ENCODE results near the gene CACNG5. TPM values are rescaled to one million over a fixed set of nuclear protein-coding genes. Genes with fewer than 3 reads are reported as not detected.

The CACNG5 gene
- polyA plus RNA-seq, 3 donors, result not detected

GRCh38 chr17:66789961-66790437 is 44.9 kb upstream of the CACNG5 start:
- WGBS (ENCODE audit: insufficient coverage), result 67% methylated on average over 4 of the region's 7 CpGs
- peaks cover 14 to 16% of the 10 kb centered on the region in 2 donors for H3K4me1 ChIP-seq (ENCODE audit: control insufficient read depth in 1 of 2, insufficient read depth in 2 of 2, low read length in 2 of 2)
- Mint-ChIP-seq H3K4me3 (no peak overlapping the region), H3K27me3 (ENCODE audit: low read depth in 3 of 3) (peaks cover 0 to 5% (median 2%) of the 10 kb centered on the region in 3 donors), H3K4me1 (peaks cover 16% of the 10 kb centered on the region), H3K36me3 (peaks cover 56 to 77% of the 10 kb centered on the region in 2 donors), H3K27ac (peak overlapping the region in 2 of 7 donors; percentile 58 to 70), H3K9me3 (peaks cover 0 to 3% (median 0%) of the 10 kb centered on the region in 7 donors)
- no peaks in the 10 kb centered on the region for H3K9me3 ChIP-seq (replicated peaks in 1 of 2; ENCODE audit: control insufficient read depth in 1 of 2, insufficient read depth in 1 of 2, low read length in 2 of 2)
- no peak for DNase-seq
- H3K9ac ChIP-seq (ENCODE audit: insufficient read depth, low read length, poor library complexity, severe bottlenecking), result no peak overlapping the region
- no peak overlapping the region for H2AFZ ChIP-seq (ENCODE audit: insufficient read depth, low read depth, low read length, poor library complexity, severe bottlenecking)
- intact Hi-C loops (cut with micrococcal nuclease), result no loop called here
- H4K20me1 ChIP-seq (ENCODE audit: insufficient read depth, low read length), result no peaks in the 10 kb centered on the region
- no peak overlapping the region for H3K4me2 ChIP-seq (replicated peaks; ENCODE audit: extremely low read depth, low read length, poor library complexity, severe bottlenecking)
- H3K27me3 ChIP-seq (ENCODE audit: control insufficient read depth in 2 of 2, insufficient read depth in 2 of 2, low read length in 2 of 2), result no peaks in the 10 kb centered on the region
- peaks cover 17 to 69% of the 10 kb centered on the region in 2 donors for H3K36me3 ChIP-seq (replicated peaks in 1 of 2; ENCODE audit: control insufficient read depth in 1 of 2, insufficient read depth in 2 of 2, low read length in 2 of 2)
- H3K79me2 ChIP-seq (ENCODE audit: insufficient read depth, low read length), result no peaks in the 10 kb centered on the region
- H3K4me3 ChIP-seq (replicated peaks in 1 of 3; ENCODE audit: low read depth in 2 of 3, low read length in 3 of 3), result no peak overlapping the region
- no peak overlapping the region for H3K27ac ChIP-seq (ENCODE audit: low read depth in 1 of 2, low read length in 2 of 2)
- TF ChIP-seq, protein P1, sequence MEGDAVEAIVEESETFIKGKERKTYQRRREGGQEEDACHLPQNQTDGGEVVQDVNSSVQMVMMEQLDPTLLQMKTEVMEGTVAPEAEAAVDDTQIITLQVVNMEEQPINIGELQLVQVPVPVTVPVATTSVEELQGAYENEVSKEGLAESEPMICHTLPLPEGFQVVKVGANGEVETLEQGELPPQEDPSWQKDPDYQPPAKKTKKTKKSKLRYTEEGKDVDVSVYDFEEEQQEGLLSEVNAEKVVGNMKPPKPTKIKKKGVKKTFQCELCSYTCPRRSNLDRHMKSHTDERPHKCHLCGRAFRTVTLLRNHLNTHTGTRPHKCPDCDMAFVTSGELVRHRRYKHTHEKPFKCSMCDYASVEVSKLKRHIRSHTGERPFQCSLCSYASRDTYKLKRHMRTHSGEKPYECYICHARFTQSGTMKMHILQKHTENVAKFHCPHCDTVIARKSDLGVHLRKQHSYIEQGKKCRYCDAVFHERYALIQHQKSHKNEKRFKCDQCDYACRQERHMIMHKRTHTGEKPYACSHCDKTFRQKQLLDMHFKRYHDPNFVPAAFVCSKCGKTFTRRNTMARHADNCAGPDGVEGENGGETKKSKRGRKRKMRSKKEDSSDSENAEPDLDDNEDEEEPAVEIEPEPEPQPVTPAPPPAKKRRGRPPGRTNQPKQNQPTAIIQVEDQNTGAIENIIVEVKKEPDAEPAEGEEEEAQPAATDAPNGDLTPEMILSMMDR (IDR thresholded peaks at IDR 0.05), result no peak

- TF ChIP-seq, protein P1 (IDR thresholded peaks at IDR 0.05), result no peak
- no peak overlapping the region for H3K4me3 Mint-ChIP-seq
- Histone ChIP-seq H3K79me2 (ENCODE audit: insufficient read depth, low read length) (no peaks in the 10 kb centered on the region), H3K4me2 (replicated peaks; ENCODE audit: extremely low read depth, low read length, poor library complexity, severe bottlenecking) (no peak overlapping the region), H3K36me3 (replicated peaks in 1 of 2; ENCODE audit: control insufficient read depth in 1 of 2, insufficient read depth in 2 of 2, low read length in 2 of 2) (peaks cover 17 to 75% of the 10 kb centered on the region in 2 donors), H4K20me1 (ENCODE audit: insufficient read depth, low read length) (no peaks in the 10 kb centered on the region), H3K4me3 (replicated peaks in 1 of 3; ENCODE audit: low read depth in 2 of 3, low read length in 3 of 3) (no peak overlapping the region), H3K9me3 (replicated peaks in 1 of 2; ENCODE audit: control insufficient read depth in 1 of 2, insufficient read depth in 1 of 2, low read length in 2 of 2) (no peaks in the 10 kb centered on the region), H3K4me1 (ENCODE audit: control insufficient read depth in 1 of 2, insufficient read depth in 2 of 2, low read length in 2 of 2) (peaks cover 14 to 16% of the 10 kb centered on the region in 2 donors), H3K27me3 (ENCODE audit: control insufficient read depth in 2 of 2, insufficient read depth in 2 of 2, low read length in 2 of 2) (no peaks in the 10 kb centered on the region), H3K9ac (ENCODE audit: insufficient read depth, low read length, poor library complexity, severe bottlenecking) (no peak overlapping the region), H2AFZ (ENCODE audit: insufficient read depth, low read depth, low read length, poor library complexity, severe bottlenecking) (no peak overlapping the region), H3K27ac (ENCODE audit: low read depth in 1 of 2, low read length in 2 of 2) (no peak overlapping the region)
- WGBS (ENCODE audit: insufficient coverage), result 87% methylated on average over 3 of the region's 11 CpGs
- H3K27ac Mint-ChIP-seq, result peak overlapping the region in 1 of 7 donors; percentile 70
- DNase-seq, result no peak
- intact Hi-C loops (cut with micrococcal nuclease), result no loop called here
- H3K4me1 Mint-ChIP-seq, result peaks cover 16% of the 10 kb centered on the region
- H3K9me3 Mint-ChIP-seq, result peaks cover 0 to 3% (median 0%) of the 10 kb centered on the region in 7 donors
- H3K27me3 Mint-ChIP-seq (ENCODE audit: low read depth in 3 of 3), result peaks cover 0 to 5% (median 2%) of the 10 kb centered on the region in 3 donors
- H3K36me3 Mint-ChIP-seq, result peaks cover 53 to 75% of the 10 kb centered on the region in 2 donors
Observed at GRCh38 chr17:66790501-66791061, 44.3 kb upstream of the CACNG5 start.

All from CD14-positive monocyte (primary cell).